HepG2 (cell line): ENCODE data around the gene TOX2. TPM values are rescaled to one million over a fixed set of nuclear protein-coding genes. Genes with fewer than 3 reads are reported as not detected.

ENCODE experiments used
- ATAC-seq: fragments of 200-7000 bp; cut with Tn5 transposase; 3 replicates; pipeline ENCODE4 v1.9.1; 2020; ENCODE audit warnings: mild to moderate bottlenecking, moderate library complexity
- BruUV-seq: library from RNA; stranded (reverse); fragments of 400-500 nt; replicated peaks from 2 replicates; lab custom pipeline; 2021; lab: Mats Ljungman, UMichigan
- CTCF ChIA-PET: fragments of 300-600 bp; formaldehyde crosslinking; extraction: SDS; loops from one replicate; lab custom pipeline; 2021; ENCODE audit warnings: low total read pairs, inconsistent platforms, low intra/inter-chr PET ratio; lab: Yijun Ruan, JAX
- POLR2A ChIA-PET: fragments of 350-600 bp; sonication (Branson Sonifier 250); formaldehyde crosslinking; loops from one replicate; lab custom pipeline; 2020; ENCODE audit warnings: antibody characterized with exemption, inconsistent platforms; lab: Yijun Ruan, JAX
- DNase-seq: peaks from one replicate; pipeline ENCODE4 v3.0.0-alpha.2; 2015; ENCODE audit warnings: low spot score
- FAIRE-seq: peaks from 3 replicates; lab custom pipeline; 2011; peaks lifted over from hg19 to GRCh38; lab: Jason Lieb, UNC
- H2AFZ ChIP-seq: one replicate; pipeline ENCODE4 v1.6.1; 2011; ENCODE audit warnings: low read length, inconsistent platforms
- H3K27ac ChIP-seq: fragments of 300-600 bp; 3 replicates; pipeline ENCODE4 v1.8.0; 2011; ENCODE audit warnings: mixed run types, mild to moderate bottlenecking, mixed read lengths, low read length, inconsistent platforms; ENCODE audit not compliant: insufficient read depth; ENCODE audit errors: extremely low read length
- H3K27me3 ChIP-seq, 2 experiments: fragments of 200-600 bp in 1 of 2; 2 replicates in 1 of 2; 3 replicates in 1 of 2; pipeline versions ENCODE4 v1.6.0 to v1.8.0; 2011; ENCODE audit warnings: low read length in 2 of 2, mild to moderate bottlenecking in 2 of 2, moderate library complexity in 2 of 2, inconsistent platforms in 1 of 2; ENCODE audit not compliant: insufficient read depth in 2 of 2, control insufficient read depth in 1 of 2
- H3K36me3 ChIP-seq, 2 experiments: fragments of 200-600 bp in 1 of 2; replicated peaks in 1 of 2; 2 replicates in 1 of 2; 3 replicates in 1 of 2; pipeline versions ENCODE4 v1.5.1 to v1.8.0; 2011; ENCODE audit warnings: low read length in 2 of 2, inconsistent platforms in 1 of 2; ENCODE audit not compliant: insufficient read depth in 2 of 2, control insufficient read depth in 1 of 2
- H3K4me1 ChIP-seq: 2 replicates; pipeline ENCODE4 v1.5.1; 2012; ENCODE audit warnings: low read length, inconsistent platforms; ENCODE audit not compliant: insufficient read depth
- H3K4me2 ChIP-seq: 2 replicates; pipeline ENCODE4 v1.6.0; 2011; ENCODE audit warnings: low read depth, low read length, inconsistent platforms
- H3K4me3 ChIP-seq, 3 experiments: fragments of 200-600 bp in 1 of 3; sonication (generic), shearing (Covaris generic) in 1 of 3; replicated peaks in 1 of 3; 2 replicates each; pipeline ENCODE4 v1.5.1; 2011 to 2016; ENCODE audit warnings: low read length in 3 of 3, inconsistent platforms in 2 of 3, low read depth in 2 of 3, mild to moderate bottlenecking in 2 of 3, control low read depth in 1 of 3, mixed read lengths in 1 of 3; ENCODE audit not compliant: insufficient read depth in 1 of 3
- H3K79me2 ChIP-seq: one replicate; pipeline ENCODE4 v1.6.1; 2011; ENCODE audit warnings: low read length, inconsistent platforms; ENCODE audit not compliant: insufficient read depth
- H3K9ac ChIP-seq: 2 replicates; pipeline ENCODE4 v1.6.0; 2011; ENCODE audit warnings: mild to moderate bottlenecking, low read depth, low read length, inconsistent platforms; ENCODE audit not compliant: insufficient read depth
- H3K9me3 ChIP-seq: 2 replicates; pipeline ENCODE4 v1.5.1; 2012; ENCODE audit warnings: mild to moderate bottlenecking, low read length
- H4K20me1 ChIP-seq: 2 replicates; pipeline ENCODE4 v1.6.0; 2011; ENCODE audit warnings: inconsistent platforms, mild to moderate bottlenecking, low read length, moderate library complexity; ENCODE audit not compliant: insufficient read depth
- CTCF ChIP-seq: sonication (generic); formaldehyde crosslinking; IDR thresholded peaks from 2 replicates; pipeline ENCODE4 v1.5.0; 2020; ENCODE audit warnings: mild to moderate bottlenecking, missing genetic modification reagents, moderate library complexity
- GATAD2A ChIP-seq: IDR thresholded peaks from 2 replicates; pipeline ENCODE4 v1.6.1; 2016
- HMG20B ChIP-seq: conservative IDR thresholded peaks from 2 replicates; pipeline ENCODE4 v1.6.1; 2016; ENCODE audit warnings: missing genetic modification reagents, missing compliant biosample characterization
- KLF15 ChIP-seq: sonication (generic); formaldehyde crosslinking; IDR thresholded peaks from 2 replicates; pipeline ENCODE4 v1.8.1; 2023; ENCODE audit warnings: borderline replicate concordance, mild to moderate bottlenecking, inconsistent platforms, missing genetic modification reagents, mixed read lengths
- MAFF ChIP-seq: IDR thresholded peaks from 2 replicates; pipeline ENCODE4 v1.6.1; 2011; ENCODE audit warnings: low read depth, low read length, improper control_type of control experiment
- MAFK ChIP-seq, 2 experiments: IDR thresholded peaks in 1 of 2; conservative IDR thresholded peaks in 1 of 2; 2 replicates each; pipeline ENCODE4 v1.6.1; 2011; ENCODE audit warnings: improper control_type of control experiment in 2 of 2, low read length in 2 of 2
- STAG1 ChIP-seq: sonication (generic); formaldehyde crosslinking; IDR thresholded peaks from 2 replicates; pipeline ENCODE4 v1.4.0; 2020; ENCODE audit warnings: missing genetic modification reagents
- ZNF556 ChIP-seq: sonication (generic); formaldehyde crosslinking; IDR thresholded peaks from 2 replicates; pipeline ENCODE4 v1.4.0; 2020; ENCODE audit warnings: mild to moderate bottlenecking, missing genetic modification reagents, borderline replicate concordance
- WGBS: methylation state at CpG from one replicate; pipeline ENCODE4 v1.1.6; 2017; ENCODE audit warnings: low lambda C conversion rate; 5-methylcytosine and 5-hydroxymethylcytosine counted together
- in situ Hi-C: cut with HindIII; loops from 2 replicates; pipeline ENCODE4 v1.10.0; 2017; ENCODE audit warnings: low pct_unique_long_range_greater_than_20kb; ENCODE audit not compliant: extremely low pct_ligation_motif_present
- intact Hi-C: fragments of 100-400 bp; cut with micrococcal nuclease; formaldehyde crosslinking; loops from one replicate; pipeline ENCODE4 v1.10.0; 2022; ENCODE audit not compliant: unreplicated experiment
- polyA plus RNA-seq, 8 experiments: library from polyadenylated mRNA; depleted of rRNA in 3 of 8; stranded (reverse) in 7 of 8; unstranded in 1 of 8; fragments of >200 nt; fragmentation: Illumina TruSeq in 4 of 8; extraction: Trizol in 4 of 8; gene quantifications; 2 replicates each; pipeline versions ENCODE4 v1.2.1 to v1.2.3, GENCODE V29; 2011 to 2016; ENCODE audit warnings: low read depth in 4 of 8, missing spikeins in 1 of 8, mixed read lengths in 1 of 8; ENCODE audit not compliant: insufficient read depth in 1 of 8
- total RNA-seq, 5 experiments: library from RNA; depleted of rRNA; stranded (reverse); fragments of >200 nt; fragmentation: Illumina TruSeq; extraction: Trizol; gene quantifications; 2 replicates each; pipeline ENCODE4 v1.2.3, GENCODE V29; 2016; ENCODE audit warnings: low read depth in 1 of 5

Gene TOX2
- total and polyA plus RNA-seq, 2 of the 13 experiments (the other 11 are each of a cell fraction or from before 2014, with no cell fraction given), result not detected

GRCh38 chr20:44006578-44006977, 91.9 kb downstream of the TOX2 start:
- 12% methylated on average over 9 of the region's 9 CpGs for WGBS
- ChIA-PET CTCF (no interaction called here), POLR2A (no interaction called here)
- ATAC-seq (peak; percentile 76), DNase-seq (no peak), FAIRE-seq (no peak)
- in situ Hi-C loops (no loop called here), intact Hi-C loops (no loop called here)
- Histone ChIP-seq H3K9ac (no peak overlapping the region), H3K4me1 (no peaks in the 10 kb centered on the region), H4K20me1 (no peaks in the 10 kb centered on the region), H3K36me3 (no peaks in the 10 kb centered on the region), H3K79me2 (no peaks in the 10 kb centered on the region), H3K27me3 (peaks cover 2 to 11% of the 10 kb centered on the region in 2 experiments; a peak in 3 of 5 replicates), H3K4me3 (no peak overlapping the region), H2AFZ (no peak overlapping the region), H3K27ac (no peak overlapping the region), H3K4me2 (no peak overlapping the region), H3K9me3 (no peaks in the 10 kb centered on the region)
- TF ChIP-seq STAG1 (CRISPR knock-in tag), result peak; percentile 12; the same call in 1 of the 2 replicates
- no peak for TF ChIP-seq GATAD2A (CRISPR knock-in tag)
- peak; percentile 39; the same call in 1 of the 2 replicates for TF ChIP-seq CTCF (CRISPR knock-in tag)
- TF ChIP-seq HMG20B (CRISPR knock-in tag), result no peak
- no TSS peak for BruUV-seq

GRCh38 chr20:44008806-44009678, 94.4 kb downstream of the TOX2 start:
- in situ Hi-C loops, result no loop called here
- Histone ChIP-seq H3K79me2 (no peaks in the 10 kb centered on the region), H2AFZ (no peak overlapping the region), H3K9ac (no peak overlapping the region), H3K9me3 (no peaks in the 10 kb centered on the region), H4K20me1 (no peaks in the 10 kb centered on the region), H3K4me1 (no peaks in the 10 kb centered on the region), H3K4me3 (no peak overlapping the region), H3K27me3 (peaks cover 0 to 22% of the 10 kb centered on the region in 2 experiments; a peak in 3 of 5 replicates), H3K4me2 (no peak overlapping the region), H3K27ac (no peak overlapping the region), H3K36me3 (no peaks in the 10 kb centered on the region)
- CTCF ChIA-PET, result no interaction called here
- TF ChIP-seq KLF15 (CRISPR knock-in tag) (no peak), MAFF (peak; percentile 45), ZNF556 (CRISPR knock-in tag) (no peak), MAFK (conservative IDR thresholded peaks at IDR 0.05 in 1 of 2, IDR thresholded peaks at IDR 0.05 in 1 of 2; ENCODE audit: low read length in 2 of 2) (peak; percentile 41 to 59; a peak in 3 of 4 replicates)
- ATAC-seq, result no peak
- WGBS, result 5% methylated on average over 12 of the region's 12 CpGs
- BruUV-seq, result no TSS peak
- POLR2A ChIA-PET, result no interaction called here
- FAIRE-seq, result no peak
- intact Hi-C loops, result no loop called here
- no peak for DNase-seq
